ENCODE data around the gene LYAR. TPM values are rescaled to one million over a fixed set of nuclear protein-coding genes. Genes with fewer than 3 reads are reported as not detected.

LYAR gene
- total and polyA plus RNA-seq, 4 donors: 3.9 to 5.0 (median 4.6) TPM

DNA sequence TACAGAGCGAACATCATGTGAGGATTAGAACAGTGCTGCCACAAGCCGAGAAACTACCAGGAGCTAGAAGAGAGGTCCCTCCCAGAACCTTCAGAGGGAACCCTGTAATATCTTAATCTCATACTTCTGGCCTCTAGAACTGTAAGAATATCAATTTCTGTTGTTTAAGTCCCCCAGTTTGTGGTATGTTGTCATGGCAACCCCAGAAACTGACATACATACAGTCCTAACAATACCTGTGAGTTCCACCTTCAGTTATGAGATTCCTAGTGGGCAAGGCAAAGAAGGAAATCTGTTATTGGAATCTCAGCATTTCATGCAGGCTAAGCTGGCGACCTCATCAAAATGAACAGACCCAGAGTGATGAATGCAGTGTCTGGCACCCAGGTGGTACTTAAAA lies 42.6 kb upstream of the LYAR start:
- 89% methylated on average over 3 of the region's 3 CpGs for WGBS
- no peak overlapping the region for H3K27ac ChIP-seq (ENCODE audit: low read depth in 1 of 2, low read length in 2 of 2)
- DNase-seq (ENCODE audit: low spot score): no peak
- H3K27me3 ChIP-seq (ENCODE audit: control insufficient read depth in 4 of 4, insufficient read depth in 4 of 4, low read length in 3 of 4): no peaks in the 10 kb centered on the region
- no peak overlapping the region for H3K4me3 ChIP-seq (ENCODE audit: low read depth in 1 of 3, low read length in 3 of 3)
- TF ChIP-seq TAF1 (conservative IDR thresholded peaks at IDR 0.05): no peak
- TF ChIP-seq MAX (IDR thresholded peaks at IDR 0.05): no peak
- TF ChIP-seq, protein P1, sequence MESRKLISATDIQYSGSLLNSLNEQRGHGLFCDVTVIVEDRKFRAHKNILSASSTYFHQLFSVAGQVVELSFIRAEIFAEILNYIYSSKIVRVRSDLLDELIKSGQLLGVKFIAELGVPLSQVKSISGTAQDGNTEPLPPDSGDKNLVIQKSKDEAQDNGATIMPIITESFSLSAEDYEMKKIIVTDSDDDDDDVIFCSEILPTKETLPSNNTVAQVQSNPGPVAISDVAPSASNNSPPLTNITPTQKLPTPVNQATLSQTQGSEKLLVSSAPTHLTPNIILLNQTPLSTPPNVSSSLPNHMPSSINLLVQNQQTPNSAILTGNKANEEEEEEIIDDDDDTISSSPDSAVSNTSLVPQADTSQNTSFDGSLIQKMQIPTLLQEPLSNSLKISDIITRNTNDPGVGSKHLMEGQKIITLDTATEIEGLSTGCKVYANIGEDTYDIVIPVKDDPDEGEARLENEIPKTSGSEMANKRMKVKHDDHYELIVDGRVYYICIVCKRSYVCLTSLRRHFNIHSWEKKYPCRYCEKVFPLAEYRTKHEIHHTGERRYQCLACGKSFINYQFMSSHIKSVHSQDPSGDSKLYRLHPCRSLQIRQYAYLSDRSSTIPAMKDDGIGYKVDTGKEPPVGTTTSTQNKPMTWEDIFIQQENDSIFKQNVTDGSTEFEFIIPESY (IDR thresholded peaks at IDR 0.05): no peak
- TF ChIP-seq YY1 (IDR thresholded peaks at IDR 0.05): no peak
- TF ChIP-seq RAD21 (IDR thresholded peaks at IDR 0.05): no peak
- TF ChIP-seq RXRA (IDR thresholded peaks at IDR 0.05): no peak
- TF ChIP-seq GABPA (IDR thresholded peaks at IDR 0.05 in 1 of 2, conservative IDR thresholded peaks at IDR 0.05 in 1 of 2): no peak
- no peak for TF ChIP-seq HNF4A (conservative IDR thresholded peaks at IDR 0.05)
- TF ChIP-seq SP1 (IDR thresholded peaks at IDR 0.05): no peak
- no peak for TF ChIP-seq EGR1 (IDR thresholded peaks at IDR 0.05; ENCODE audit: low read depth in 2 of 2)
- TF ChIP-seq, protein P2, sequence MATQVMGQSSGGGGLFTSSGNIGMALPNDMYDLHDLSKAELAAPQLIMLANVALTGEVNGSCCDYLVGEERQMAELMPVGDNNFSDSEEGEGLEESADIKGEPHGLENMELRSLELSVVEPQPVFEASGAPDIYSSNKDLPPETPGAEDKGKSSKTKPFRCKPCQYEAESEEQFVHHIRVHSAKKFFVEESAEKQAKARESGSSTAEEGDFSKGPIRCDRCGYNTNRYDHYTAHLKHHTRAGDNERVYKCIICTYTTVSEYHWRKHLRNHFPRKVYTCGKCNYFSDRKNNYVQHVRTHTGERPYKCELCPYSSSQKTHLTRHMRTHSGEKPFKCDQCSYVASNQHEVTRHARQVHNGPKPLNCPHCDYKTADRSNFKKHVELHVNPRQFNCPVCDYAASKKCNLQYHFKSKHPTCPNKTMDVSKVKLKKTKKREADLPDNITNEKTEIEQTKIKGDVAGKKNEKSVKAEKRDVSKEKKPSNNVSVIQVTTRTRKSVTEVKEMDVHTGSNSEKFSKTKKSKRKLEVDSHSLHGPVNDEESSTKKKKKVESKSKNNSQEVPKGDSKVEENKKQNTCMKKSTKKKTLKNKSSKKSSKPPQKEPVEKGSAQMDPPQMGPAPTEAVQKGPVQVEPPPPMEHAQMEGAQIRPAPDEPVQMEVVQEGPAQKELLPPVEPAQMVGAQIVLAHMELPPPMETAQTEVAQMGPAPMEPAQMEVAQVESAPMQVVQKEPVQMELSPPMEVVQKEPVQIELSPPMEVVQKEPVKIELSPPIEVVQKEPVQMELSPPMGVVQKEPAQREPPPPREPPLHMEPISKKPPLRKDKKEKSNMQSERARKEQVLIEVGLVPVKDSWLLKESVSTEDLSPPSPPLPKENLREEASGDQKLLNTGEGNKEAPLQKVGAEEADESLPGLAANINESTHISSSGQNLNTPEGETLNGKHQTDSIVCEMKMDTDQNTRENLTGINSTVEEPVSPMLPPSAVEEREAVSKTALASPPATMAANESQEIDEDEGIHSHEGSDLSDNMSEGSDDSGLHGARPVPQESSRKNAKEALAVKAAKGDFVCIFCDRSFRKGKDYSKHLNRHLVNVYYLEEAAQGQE (IDR thresholded peaks at IDR 0.05): no peak
- TF ChIP-seq ATF3 (IDR thresholded peaks at IDR 0.05): no peak
- TF ChIP-seq NR2F2 (IDR thresholded peaks at IDR 0.05): no peak
- TF ChIP-seq FOXA1 (IDR thresholded peaks at IDR 0.05): no peak
- no peak for TF ChIP-seq FOXA2 (IDR thresholded peaks at IDR 0.05)
- no peak for TF ChIP-seq JUND (IDR thresholded peaks at IDR 0.05)
- no peak for TF ChIP-seq CTCF (IDR thresholded peaks at IDR 0.05; ENCODE audit: low read depth, low read length, missing input control)
- no peak for TF ChIP-seq HNF4G (IDR thresholded peaks at IDR 0.05)
- peaks cover 0 to 4% (median 0%) of the 10 kb centered on the region in 4 donors for H3K4me1 ChIP-seq (ENCODE audit: control insufficient read depth in 4 of 4, insufficient read depth in 4 of 4, low read length in 3 of 4)
- H3K9me3 ChIP-seq (ENCODE audit: control insufficient read depth in 4 of 4, low read length in 3 of 4): no peaks in the 10 kb centered on the region
- no peaks in the 10 kb centered on the region for H3K36me3 ChIP-seq (ENCODE audit: control insufficient read depth in 4 of 4, insufficient read depth in 3 of 4, low read depth in 1 of 4, low read length in 3 of 4)
- H3K9ac ChIP-seq (ENCODE audit: low read depth in 1 of 2, low read length in 2 of 2): no peak overlapping the region

Data from liver (tissue), 9 donors.